CD4-positive, alpha-beta memory T cell (primary cell): Measurements from ENCODE around the gene SLC2A1. TPM values are rescaled to one million over a fixed set of nuclear protein-coding genes. Genes with fewer than 3 reads are reported as not detected.

Experiments
- CTCF ChIA-PET: fragments of 350-600 bp; sonication (Branson Sonifier 250); formaldehyde crosslinking; loops from one replicate; lab custom pipeline; 2021; ENCODE audit warnings: inconsistent platforms; ENCODE audit not compliant: partially characterized antibody; lab: Charles Lee
- POLR2A ChIA-PET: fragments of 350-600 bp; sonication (Branson Sonifier 250); formaldehyde crosslinking; loops from one replicate; lab custom pipeline; 2021; ENCODE audit not compliant: partially characterized antibody; lab: Charles Lee
- DNase-seq, 5 donors: peaks; one replicate each; pipeline versions ENCODE4 v3.0.0 to v3.0.0-alpha.2; 2020 to 2022; ENCODE audit warnings: mixed read lengths in 1 of 5
- H3K27ac ChIP-seq: one replicate; pipeline ENCODE4 v1.7.0; 2013; ENCODE audit warnings: low read depth, low read length
- H3K27me3 ChIP-seq: 2 replicates; pipeline ENCODE4 v1.7.0; 2013; ENCODE audit warnings: mild to moderate bottlenecking, low read length, moderate library complexity; ENCODE audit not compliant: insufficient read depth
- H3K36me3 ChIP-seq: 2 replicates; pipeline ENCODE4 v1.7.0; 2013; ENCODE audit warnings: mild to moderate bottlenecking, low read length, moderate library complexity; ENCODE audit not compliant: insufficient read depth
- H3K4me1 ChIP-seq: 2 replicates; pipeline ENCODE4 v1.7.0; 2013; ENCODE audit warnings: mild to moderate bottlenecking, low read length, moderate library complexity; ENCODE audit not compliant: insufficient read depth
- H3K4me3 ChIP-seq, 2 donors: one replicate each; pipeline ENCODE4 v1.7.0; 2013; ENCODE audit warnings: low read length in 2 of 2, mild to moderate bottlenecking in 1 of 2
- H3K9me3 ChIP-seq, 2 donors: one replicate each; pipeline ENCODE4 v1.7.0; 2013; ENCODE audit warnings: low read length in 2 of 2, control low read depth in 1 of 2; ENCODE audit not compliant: control insufficient read depth in 1 of 2
- H3K27ac Mint-ChIP-seq, 7 donors: one replicate each; pipeline ENCODE4 v1.8.0; 2020 to 2021; ENCODE audit warnings: mixed read lengths in 7 of 7, mild to moderate bottlenecking in 6 of 7, inconsistent platforms in 3 of 7, moderate library complexity in 3 of 7
- H3K27me3 Mint-ChIP-seq, 2 donors: one replicate each; pipeline ENCODE4 v1.8.0; 2020 to 2021; ENCODE audit warnings: mixed read lengths in 2 of 2
- H3K36me3 Mint-ChIP-seq, 2 donors: one replicate each; pipeline ENCODE4 v1.8.0; 2020 to 2021; ENCODE audit warnings: mixed read lengths in 2 of 2, inconsistent platforms in 1 of 2, mild to moderate bottlenecking in 1 of 2
- H3K4me1 Mint-ChIP-seq, 4 donors: one replicate each; pipeline ENCODE4 v1.8.0; 2020 to 2021; ENCODE audit warnings: mixed read lengths in 4 of 4, mild to moderate bottlenecking in 1 of 4
- H3K4me3 Mint-ChIP-seq, 8 donors: one replicate each; pipeline ENCODE4 v1.8.0; 2020 to 2021; ENCODE audit warnings: mixed read lengths in 8 of 8, mild to moderate bottlenecking in 7 of 8, moderate library complexity in 6 of 8, inconsistent platforms in 3 of 8
- H3K9me3 Mint-ChIP-seq, 8 donors: one replicate each; pipeline ENCODE4 v1.8.0; 2020 to 2021; ENCODE audit warnings: mixed read lengths in 8 of 8, mild to moderate bottlenecking in 5 of 8, inconsistent platforms in 3 of 8, moderate library complexity in 1 of 8
- intact Hi-C: fragments of 100-400 bp; cut with micrococcal nuclease; formaldehyde crosslinking; loops from one replicate; pipeline ENCODE4 v1.15.1; 2023
- polyA plus RNA-seq, 2 donors: library from polyadenylated mRNA; unstranded; fragments of 300-500 nt; fragmentation: Illumina TruSeq; gene quantifications; one replicate each; pipeline ENCODE4 v1.2.3, GENCODE V29; 2021
- total RNA-seq, 2 experiments: library from RNA; stranded (reverse); gene quantifications; one replicate each; pipeline ENCODE4 v1.2.3, GENCODE V29; 2021

Gene SLC2A1
- total and polyA plus RNA-seq, 4 experiments from 2014 or later: 22.7 to 58.4 (median 43.7) TPM

- DNase-seq: peak in 1 of 5 donors; percentile 32
- Histone ChIP-seq H3K4me1 (peaks cover 100% of the 10 kb centered on the region), H3K9me3 (no peaks in the 10 kb centered on the region), H3K4me3 (no peak overlapping the region), H3K36me3 (peaks cover 24% of the 10 kb centered on the region), H3K27ac (peak overlapping the region; percentile 59), H3K27me3 (no peaks in the 10 kb centered on the region)
- H3K4me1 Mint-ChIP-seq: peaks cover 68 to 99% (median 87%) of the 10 kb centered on the region in 4 donors
- peak overlapping the region; percentile 92 to 98 (median 96) for H3K27ac Mint-ChIP-seq
- ChIA-PET CTCF (interaction anchor here (0.9 to 3.2 kb wide), 3 partner anchors 12 to 139 kb away, joined by 5 to 18 read pairs (median 8); no protein-coding TSS in a partner anchor), POLR2A (interaction anchor here (1.0 to 20.7 kb wide), 4 partner anchors 10 to 168 kb away, joined by 4 to 555 read pairs (median 14); partner anchors contain the start of genes C1orf50, P3H1 and SLC2A1)
- intact Hi-C loops: no loop called here
- H3K36me3 Mint-ChIP-seq: peaks cover 37 to 65% of the 10 kb centered on the region in 2 donors
- H3K9me3 Mint-ChIP-seq: no peaks in the 10 kb centered on the region
- no peaks in the 10 kb centered on the region for H3K27me3 Mint-ChIP-seq
- H3K4me3 Mint-ChIP-seq: peak overlapping the region in 7 of 8 donors; percentile 18 to 58 (median 47)
These were observed 23.9 kb downstream of the SLC2A1 start for GRCh38 chr1:42934541-42935312.

DNA sequence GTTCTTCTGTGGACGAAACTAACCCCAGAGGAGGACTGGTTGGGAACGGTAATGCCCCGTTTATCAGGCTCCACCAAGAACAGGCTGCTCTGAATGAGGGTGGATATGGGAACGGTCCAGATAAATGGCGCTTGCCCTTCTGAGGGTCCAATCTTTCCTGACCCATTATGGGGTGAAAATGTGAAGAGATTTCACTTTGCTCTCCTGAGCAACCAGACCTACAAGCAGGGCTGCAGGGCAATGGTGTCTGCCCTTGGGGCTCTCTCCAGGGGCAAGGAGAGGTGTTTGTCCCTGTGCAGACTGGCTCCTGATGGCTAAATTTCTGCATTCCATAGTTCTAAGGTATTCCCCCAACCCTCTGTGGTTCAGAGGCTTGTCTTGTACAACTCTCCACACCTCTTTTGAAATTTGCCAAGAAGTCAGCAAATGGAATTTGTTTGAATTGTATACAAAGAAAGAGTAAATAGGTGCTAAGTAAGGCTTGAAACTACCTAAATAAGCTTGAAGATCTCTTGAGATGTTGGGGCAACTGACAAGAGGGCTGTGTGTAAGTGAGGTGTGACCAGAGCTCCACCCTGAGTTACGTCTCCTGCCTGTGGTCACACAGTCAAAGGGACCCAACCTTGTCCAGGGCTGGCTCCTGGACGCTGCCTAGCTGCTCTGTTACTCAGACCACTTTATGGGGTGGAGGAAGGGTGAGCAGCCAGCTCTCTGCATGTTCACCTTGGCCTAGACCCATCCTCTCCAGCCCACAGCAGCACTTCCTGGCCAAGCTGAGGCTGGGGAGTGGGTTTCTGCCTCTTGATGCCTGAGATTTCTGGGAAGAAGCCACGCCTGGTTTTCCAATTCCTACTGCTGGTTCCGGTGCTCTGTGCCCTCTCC, 24.8 kb downstream of the SLC2A1 start:
- H3K9me3 ChIP-seq: no peaks in the 10 kb centered on the region
- ChIA-PET CTCF (interaction anchor here (0.9 to 3.2 kb wide), 3 partner anchors 11 to 140 kb away, joined by 5 to 18 read pairs (median 8); no protein-coding TSS in a partner anchor), POLR2A (interaction anchor here (1.0 to 20.7 kb wide), 4 partner anchors 9 to 168 kb away, joined by 4 to 555 read pairs (median 14); partner anchors contain the start of genes C1orf50, P3H1 and SLC2A1)
- H3K27ac Mint-ChIP-seq: peak overlapping the region; percentile 92 to 98 (median 96)
- H3K4me1 Mint-ChIP-seq: peaks cover 67 to 98% (median 83%) of the 10 kb centered on the region in 4 donors
- peak overlapping the region in 7 of 8 donors; percentile 18 to 83 (median 52) for H3K4me3 Mint-ChIP-seq
- H3K36me3 ChIP-seq: peaks cover 32% of the 10 kb centered on the region
- H3K9me3 Mint-ChIP-seq: peaks cover 0 to 2% (median 0%) of the 10 kb centered on the region in 8 donors
- peak overlapping the region in 1 of 2 donors; percentile 8 for H3K4me3 ChIP-seq
- H3K27me3 ChIP-seq: no peaks in the 10 kb centered on the region
- H3K4me1 ChIP-seq: peaks cover 91% of the 10 kb centered on the region
- peak overlapping the region; percentile 59 for H3K27ac ChIP-seq
- no peaks in the 10 kb centered on the region for H3K27me3 Mint-ChIP-seq
- DNase-seq: peak in 1 of 5 donors; percentile 27
- peaks cover 43 to 68% of the 10 kb centered on the region in 2 donors for H3K36me3 Mint-ChIP-seq
- intact Hi-C loops: no loop called here

GRCh38 chr1:42933060-42933586, 25.5 kb downstream of the SLC2A1 start:
- Mint-ChIP-seq H3K4me3 (peak overlapping the region in 7 of 8 donors; percentile 75 to 92 (median 83)), H3K27ac (peak overlapping the region; percentile 92 to 98 (median 96)), H3K27me3 (no peaks in the 10 kb centered on the region), H3K9me3 (peaks cover 0 to 5% (median 0%) of the 10 kb centered on the region in 8 donors), H3K36me3 (peaks cover 44 to 68% of the 10 kb centered on the region in 2 donors), H3K4me1 (peaks cover 62 to 95% (median 80%) of the 10 kb centered on the region in 4 donors)
- ChIA-PET POLR2A (interaction anchor here (1.1 to 20.7 kb wide), 3 partner anchors 19 to 167 kb away, joined by 3 to 555 read pairs (median 7); partner anchors contain the start of genes C1orf50, P3H1 and SLC2A1), CTCF (interaction anchor here (1.2 to 2.4 kb wide), 3 partner anchors 9 to 24 kb away, joined by 4 to 20 read pairs (median 17); no protein-coding TSS in a partner anchor)
- H3K27ac ChIP-seq: peak overlapping the region; percentile 53
- peaks cover 37% of the 10 kb centered on the region for H3K36me3 ChIP-seq
- no peaks in the 10 kb centered on the region for H3K27me3 ChIP-seq
- H3K9me3 ChIP-seq: no peaks in the 10 kb centered on the region
- H3K4me3 ChIP-seq: peak overlapping the region; percentile 8 to 33
- intact Hi-C loops: no loop called here
- peaks cover 84% of the 10 kb centered on the region for H3K4me1 ChIP-seq
- DNase-seq: no peak

- no peaks in the 10 kb centered on the region for H3K27me3 Mint-ChIP-seq
- peaks cover 78% of the 10 kb centered on the region for H3K4me1 ChIP-seq
- CTCF ChIA-PET: interaction anchor here (1.2 to 2.4 kb wide), 7 partner anchors 10 to 166 kb away, joined by 3 to 20 read pairs (median 10); partner anchors contain the start of genes C1orf50 and P3H1
- H3K9me3 Mint-ChIP-seq: peaks cover 0 to 5% (median 0%) of the 10 kb centered on the region in 8 donors
- peaks cover 57 to 89% (median 74%) of the 10 kb centered on the region in 4 donors for H3K4me1 Mint-ChIP-seq
- peaks cover 40% of the 10 kb centered on the region for H3K36me3 ChIP-seq
- H3K27ac Mint-ChIP-seq: peak overlapping the region; percentile 92 to 98 (median 96)
- peak overlapping the region; percentile 73 to 92 (median 82) for H3K4me3 Mint-ChIP-seq
- no peaks in the 10 kb centered on the region for H3K27me3 ChIP-seq
- H3K4me3 ChIP-seq: peak overlapping the region; percentile 8 to 33
- DNase-seq: no peak
- peaks cover 45 to 68% of the 10 kb centered on the region in 2 donors for H3K36me3 Mint-ChIP-seq
- intact Hi-C loops: no loop called here
- POLR2A ChIA-PET: interaction anchor here (0.9 to 20.7 kb wide), 10 partner anchors 10 to 166 kb away, joined by 3 to 555 read pairs (median 7); partner anchors contain the start of genes C1orf50, ERMAP, P3H1 and SLC2A1
- no peaks in the 10 kb centered on the region for H3K9me3 ChIP-seq
- H3K27ac ChIP-seq: peak overlapping the region; percentile 53
These were observed 26.2 kb downstream of the SLC2A1 start for GRCh38 chr1:42932442-42932941.

- peak overlapping the region; percentile 92 to 98 (median 96) for H3K27ac Mint-ChIP-seq
- CTCF ChIA-PET: interaction anchor here (0.7 to 2.4 kb wide), 14 partner anchors 9 to 165 kb away, joined by 3 to 20 read pairs (median 4); partner anchors contain the start of genes C1orf50 and P3H1
These were observed 26.7 kb downstream of the SLC2A1 start for GRCh38 chr1:42931911-42932422.

More at GRCh38 chr1:42931911-42932422, 26.7 kb downstream of the SLC2A1 start:
- peaks cover 40% of the 10 kb centered on the region for H3K36me3 ChIP-seq
- no peaks in the 10 kb centered on the region for H3K27me3 ChIP-seq
- intact Hi-C loops: loop anchor here (1.0 kb wide), 4 partner anchors 9 to 141 kb away; partner anchors contain the start of gene SLC2A1
- H3K27me3 Mint-ChIP-seq: no peaks in the 10 kb centered on the region
- peaks cover 72% of the 10 kb centered on the region for H3K4me1 ChIP-seq
- H3K9me3 Mint-ChIP-seq: peaks cover 0 to 5% (median 0%) of the 10 kb centered on the region in 8 donors
- H3K36me3 Mint-ChIP-seq: peaks cover 45 to 68% of the 10 kb centered on the region in 2 donors
- peak overlapping the region; percentile 53 for H3K27ac ChIP-seq
- POLR2A ChIA-PET: interaction anchor here (0.7 to 20.7 kb wide), 11 partner anchors 9 to 165 kb away, joined by 3 to 555 read pairs (median 7); partner anchors contain the start of genes C1orf50, ERMAP, P3H1 and SLC2A1
- H3K9me3 ChIP-seq: no peaks in the 10 kb centered on the region
- peak overlapping the region in 1 of 2 donors; percentile 33 for H3K4me3 ChIP-seq
- H3K4me3 Mint-ChIP-seq: peak overlapping the region; percentile 73 to 92 (median 82)
- H3K4me1 Mint-ChIP-seq: peaks cover 52 to 84% (median 70%) of the 10 kb centered on the region in 4 donors
- DNase-seq: peak; percentile 82 to 92 (median 85)
